Measurements from ENCODE around the gene GOLIM4.

GRCh38 chr3:168066882-168067281 lies 28.8 kb downstream of the GOLIM4 start:
- TF ChIP-seq CTCF (IDR thresholded peaks at IDR 0.05; ENCODE audit: poor library complexity, severe bottlenecking): no peak
- no peak for TF ChIP-seq TAF1 (IDR thresholded peaks at IDR 0.05; ENCODE audit: low read depth)
- TF ChIP-seq, protein P1, sequence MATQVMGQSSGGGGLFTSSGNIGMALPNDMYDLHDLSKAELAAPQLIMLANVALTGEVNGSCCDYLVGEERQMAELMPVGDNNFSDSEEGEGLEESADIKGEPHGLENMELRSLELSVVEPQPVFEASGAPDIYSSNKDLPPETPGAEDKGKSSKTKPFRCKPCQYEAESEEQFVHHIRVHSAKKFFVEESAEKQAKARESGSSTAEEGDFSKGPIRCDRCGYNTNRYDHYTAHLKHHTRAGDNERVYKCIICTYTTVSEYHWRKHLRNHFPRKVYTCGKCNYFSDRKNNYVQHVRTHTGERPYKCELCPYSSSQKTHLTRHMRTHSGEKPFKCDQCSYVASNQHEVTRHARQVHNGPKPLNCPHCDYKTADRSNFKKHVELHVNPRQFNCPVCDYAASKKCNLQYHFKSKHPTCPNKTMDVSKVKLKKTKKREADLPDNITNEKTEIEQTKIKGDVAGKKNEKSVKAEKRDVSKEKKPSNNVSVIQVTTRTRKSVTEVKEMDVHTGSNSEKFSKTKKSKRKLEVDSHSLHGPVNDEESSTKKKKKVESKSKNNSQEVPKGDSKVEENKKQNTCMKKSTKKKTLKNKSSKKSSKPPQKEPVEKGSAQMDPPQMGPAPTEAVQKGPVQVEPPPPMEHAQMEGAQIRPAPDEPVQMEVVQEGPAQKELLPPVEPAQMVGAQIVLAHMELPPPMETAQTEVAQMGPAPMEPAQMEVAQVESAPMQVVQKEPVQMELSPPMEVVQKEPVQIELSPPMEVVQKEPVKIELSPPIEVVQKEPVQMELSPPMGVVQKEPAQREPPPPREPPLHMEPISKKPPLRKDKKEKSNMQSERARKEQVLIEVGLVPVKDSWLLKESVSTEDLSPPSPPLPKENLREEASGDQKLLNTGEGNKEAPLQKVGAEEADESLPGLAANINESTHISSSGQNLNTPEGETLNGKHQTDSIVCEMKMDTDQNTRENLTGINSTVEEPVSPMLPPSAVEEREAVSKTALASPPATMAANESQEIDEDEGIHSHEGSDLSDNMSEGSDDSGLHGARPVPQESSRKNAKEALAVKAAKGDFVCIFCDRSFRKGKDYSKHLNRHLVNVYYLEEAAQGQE (IDR thresholded peaks at IDR 0.05; ENCODE audit: borderline replicate concordance): no peak
- no peak for TF ChIP-seq SMC3 (conservative IDR thresholded peaks at IDR 0.05; ENCODE audit: poor library complexity)
- TF ChIP-seq EZH2 (IDR thresholded peaks at IDR 0.05; ENCODE audit: borderline replicate concordance, insufficient read depth, low read length, poor library complexity, severe bottlenecking): no peak
- TF ChIP-seq POLR2AphosphoS5 (IDR thresholded peaks at IDR 0.05): no peak
- no peak for TF ChIP-seq EP300 (conservative IDR thresholded peaks at IDR 0.05; ENCODE audit: poor library complexity, severe bottlenecking)
- no peak for TF ChIP-seq MXI1 (conservative IDR thresholded peaks at IDR 0.05; ENCODE audit: poor library complexity, severe bottlenecking)

Data from neural cell (in vitro differentiated cells).